Ovary (tissue), 3 donors: Measurements from ENCODE around the gene TRIO.

Experiments used
- CTCF ChIP-seq, 3 donors: fragments of 450-650 bp in 2 of 3; fragments of 200-600 bp in 1 of 3; IDR thresholded peaks; one replicate each; pipeline versions ENCODE4 v1.5.1 to v1.8.0; 2016 to 2022; ENCODE audit warnings: antibody characterized with exemption in 3 of 3, mild to moderate bottlenecking in 1 of 3
- POLR2A ChIP-seq: fragments of 450-650 bp; IDR thresholded peaks from one replicate; pipeline ENCODE4 v1.6.1; 2017; ENCODE audit warnings: antibody characterized with exemption, mild to moderate bottlenecking, moderate library complexity
- donor health status: DM: no; HTN: no; CAD: no.

GRCh38 chr5:14239951-14240350 lies 96.8 kb downstream of the TRIO start:
- TF ChIP-seq POLR2A (no peak), CTCF (IDR thresholded peaks at IDR 0.05) (no peak)
